DMS 273 treated with DMSO at 0.1 percent for 48 hours (cell line): ENCODE data around the gene GFI1B.
"Not testable (repeated sequence)": the region's sequence is repeated elsewhere in the genome, so short reads cannot be mapped to it uniquely, and the experiment has no call there.

Experiments used
- DNase-seq: peaks from one replicate; lab custom pipeline; 2025; lab: John Stamatoyannopoulos, UW

The GFI1B gene

GRCh38 chr9:133009906-133010582, 31.6 kb downstream of the GFI1B start:
- no peak for DNase-seq

DNA sequence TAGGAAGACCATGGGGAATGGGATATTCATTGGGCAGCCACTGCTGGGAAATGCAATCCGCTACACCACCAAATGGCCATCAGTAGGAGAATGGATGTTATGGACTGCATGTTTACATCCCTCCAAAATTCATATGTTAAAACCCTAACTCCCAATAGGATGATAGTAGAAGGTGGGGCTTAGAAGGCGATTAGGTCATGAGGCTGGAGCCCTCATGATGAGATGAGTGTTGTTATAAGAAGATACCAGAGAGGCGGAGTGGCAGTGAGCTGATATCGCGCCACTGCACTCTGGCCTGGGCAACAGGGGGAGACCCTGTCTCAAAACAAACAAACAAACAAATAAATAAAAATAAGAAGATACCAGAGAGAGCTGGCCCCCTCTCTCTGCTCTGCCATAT, 36.2 kb downstream of the GFI1B start:
- no peak for DNase-seq

DNA sequence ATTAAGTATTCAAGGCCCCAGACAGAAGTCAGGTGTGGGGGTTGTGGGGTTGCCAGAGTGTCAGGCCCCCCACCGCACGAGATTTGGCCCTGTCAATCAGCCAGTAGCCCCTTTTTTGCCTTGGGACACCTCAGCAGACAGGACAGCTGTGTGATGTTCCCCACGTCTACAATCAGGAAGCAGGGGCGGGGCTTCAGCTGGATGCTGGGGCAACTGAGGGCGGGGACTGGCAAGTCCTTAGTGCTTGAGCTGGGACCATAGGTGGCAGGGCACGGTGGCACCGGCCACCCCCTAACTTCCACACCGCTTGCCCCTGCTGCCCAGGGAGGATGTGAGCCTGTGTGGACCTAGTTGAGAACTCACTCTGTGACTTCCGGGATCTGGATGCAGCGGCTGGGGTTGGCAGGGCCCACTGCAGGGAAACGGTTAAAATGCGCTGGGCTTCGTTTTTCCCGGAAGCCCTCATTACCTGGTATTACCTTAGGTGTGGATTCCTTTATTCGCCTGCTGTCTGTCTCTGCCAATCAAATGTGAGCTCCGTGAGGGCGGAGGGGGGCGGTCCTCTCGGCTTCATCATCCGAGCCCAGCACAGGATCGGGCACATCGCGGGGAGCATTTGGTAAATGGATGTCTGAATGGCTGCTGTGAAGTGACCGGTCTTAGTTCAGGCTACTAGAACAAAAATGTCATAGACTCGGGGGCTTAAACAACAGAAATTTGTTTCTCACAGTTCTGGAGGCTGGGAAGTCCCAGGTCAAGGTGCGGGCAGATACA, 44.8 kb downstream of the GFI1B start:
- no peak for DNase-seq

DNA sequence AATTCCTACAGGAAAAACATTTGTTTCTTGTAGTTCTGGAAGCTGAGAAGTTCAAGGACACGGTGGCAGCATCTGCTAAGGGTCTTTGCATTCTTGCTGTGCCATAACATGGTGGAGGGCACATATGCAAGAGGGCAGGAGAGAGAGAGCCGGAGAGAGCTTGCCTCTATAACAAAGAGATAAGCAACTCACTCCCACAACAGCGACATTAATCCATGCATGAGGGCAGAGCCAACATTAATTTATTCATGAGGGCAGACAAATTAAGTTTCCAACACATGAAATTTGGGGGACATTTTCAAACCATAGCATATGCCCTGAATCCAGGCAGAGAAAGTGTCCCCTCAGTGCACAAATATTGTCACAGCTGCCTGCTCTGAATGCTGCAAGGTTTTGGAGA, 47.9 kb downstream of the GFI1B start:
- DNase-seq, result no peak

DNA sequence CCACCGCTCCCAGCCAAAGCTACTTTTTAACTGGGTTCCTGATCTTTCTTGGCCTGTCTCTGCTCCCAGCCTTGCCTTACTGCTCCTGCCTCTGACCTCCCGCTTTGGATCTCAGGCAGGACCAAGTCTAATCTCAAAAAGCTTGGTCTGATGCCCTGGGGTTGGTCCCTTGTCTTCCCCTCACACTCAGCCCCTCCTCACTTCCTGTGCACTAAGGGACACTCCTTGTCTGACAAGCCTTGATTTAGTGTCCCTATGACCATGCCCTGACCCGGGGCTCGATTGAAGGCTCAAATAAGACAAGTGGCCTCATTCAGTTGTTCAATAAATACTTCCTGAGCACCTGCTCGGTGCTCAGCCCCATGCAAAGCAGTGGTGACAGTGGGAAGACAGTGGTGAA, 48.6 kb downstream of the GFI1B start:
- DNase-seq, result no peak

- no peak for DNase-seq
Observed at GRCh38 chr9:133028221-133028620, 49.7 kb downstream of the GFI1B start.

GRCh38 chr9:133029994-133030316, 51.5 kb downstream of the GFI1B start:
- DNase-seq, result no peak

DNA sequence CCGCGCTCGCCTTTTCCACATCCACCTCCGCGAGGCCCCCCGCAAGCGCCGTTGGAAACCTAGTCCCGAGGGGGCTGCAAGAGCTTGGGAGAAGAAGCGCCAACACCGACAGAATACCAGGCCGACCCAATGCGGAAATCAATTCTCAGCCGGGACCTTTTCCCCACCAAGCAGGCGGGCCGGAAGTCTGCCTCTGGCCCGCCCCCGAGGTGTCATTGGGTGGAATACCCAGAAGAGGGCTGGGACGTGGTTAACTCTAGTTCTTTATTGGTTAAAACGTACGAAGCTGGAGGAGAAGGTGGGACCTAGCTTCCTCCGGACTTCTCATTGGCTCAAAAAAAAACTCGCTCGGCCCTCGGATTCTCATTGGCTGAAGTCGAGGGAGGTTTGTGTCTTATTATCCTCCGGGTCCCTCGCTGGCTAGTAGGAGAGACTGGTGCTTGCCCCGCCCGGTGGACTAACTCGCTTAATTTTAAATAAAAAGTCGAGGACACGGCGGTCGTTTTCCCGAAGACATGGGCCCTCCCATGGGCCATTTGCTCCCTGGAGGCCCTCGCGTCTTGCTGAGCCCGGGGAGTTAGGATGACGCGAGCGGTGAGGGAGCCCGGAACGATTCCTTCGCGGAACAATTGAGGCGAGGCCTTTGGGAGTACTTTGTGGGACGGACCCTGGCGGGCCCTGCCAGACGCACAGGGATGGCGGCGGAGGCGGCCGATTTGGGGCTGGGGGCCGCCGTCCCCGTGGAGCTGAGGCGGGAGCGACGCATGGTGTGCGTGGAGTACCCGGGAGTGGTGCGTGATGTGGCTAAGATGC, 52.0 kb downstream of the GFI1B start, which contains the start of gene GTF3C5:
GTF3C5 (plus strand) TSS at position 681 of the 813 bp plus-strand sequence; CDS start at position 696, 15 bp downstream.
- peak; percentile 98 for DNase-seq

DNA sequence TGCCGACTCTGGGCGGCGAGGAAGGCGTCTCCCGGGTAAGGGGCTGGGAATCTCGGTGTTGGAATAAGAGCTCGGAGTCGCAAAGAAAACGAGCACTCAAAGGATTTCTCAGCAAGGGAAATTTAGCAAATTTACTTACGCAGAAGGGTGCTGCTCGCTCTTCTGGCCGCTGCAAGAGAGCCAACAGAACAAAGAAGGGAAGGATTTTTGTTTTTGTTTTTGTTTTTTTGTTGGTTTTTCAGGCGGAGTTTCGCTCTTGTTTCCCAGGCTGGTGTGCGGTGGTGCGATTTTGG, 52.6 kb downstream of the GFI1B start:
- DNase-seq, result no peak

GRCh38 chr9:133031496-133031911, 53.0 kb downstream of the GFI1B start:
- no peak for DNase-seq

GRCh38 chr9:133032171-133032570, 53.7 kb downstream of the GFI1B start:
- DNase-seq, result no peak

DNA sequence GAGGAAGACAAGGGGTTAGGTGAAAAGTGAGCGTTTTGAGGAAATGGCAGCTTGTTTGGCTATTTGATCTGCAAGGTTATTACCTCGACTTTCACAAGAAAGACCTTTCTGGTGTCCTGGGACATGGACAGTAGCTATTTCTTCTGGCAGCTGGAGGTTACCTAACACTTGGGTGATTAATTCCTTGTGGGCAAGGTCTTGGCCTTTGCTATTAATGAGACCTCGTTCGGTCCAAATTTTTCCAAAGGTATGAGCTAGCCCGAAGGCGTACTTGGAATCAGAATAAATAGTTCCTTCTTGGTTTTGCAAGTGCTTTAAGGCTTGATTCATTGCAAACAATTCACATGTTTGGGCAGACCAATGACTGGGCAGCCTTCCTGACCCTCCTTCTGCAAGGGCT, 57.2 kb downstream of the GFI1B start:
- no peak for DNase-seq

DNA sequence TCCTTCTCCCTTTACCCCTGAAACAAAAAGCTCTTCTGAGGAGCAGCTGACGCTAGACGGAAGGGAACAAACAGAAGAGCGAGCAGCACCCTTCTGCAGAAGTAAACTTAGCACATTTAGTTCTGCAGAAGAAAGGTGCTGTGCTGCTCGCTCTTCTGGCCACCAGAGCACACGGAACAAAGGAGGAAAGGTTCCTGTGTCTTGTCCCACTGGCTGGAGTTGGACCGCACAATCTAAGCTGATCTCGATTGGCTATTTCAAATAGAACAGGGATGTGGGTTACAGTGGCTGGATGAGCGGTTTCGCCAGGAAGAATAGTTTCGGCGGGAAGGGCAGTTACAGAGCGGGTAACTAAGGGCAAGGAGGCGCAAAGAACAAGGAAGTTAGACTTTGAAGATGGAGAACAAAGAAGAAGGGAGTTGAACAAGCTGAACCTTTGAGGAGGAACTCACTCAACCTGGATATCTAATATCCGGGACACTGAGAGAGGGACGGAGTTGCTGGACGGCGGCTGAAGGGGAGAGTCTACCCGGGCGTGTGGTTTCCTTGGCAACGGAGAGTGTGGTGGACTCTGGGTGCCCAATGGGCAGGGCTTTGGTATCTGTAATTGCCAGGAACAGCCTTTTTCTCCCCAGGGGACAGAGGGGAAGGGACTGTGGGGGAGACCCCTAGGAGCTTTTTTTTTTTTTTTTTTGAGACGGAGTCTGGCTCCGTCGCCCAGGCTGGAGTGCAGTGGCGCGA, 59.5 kb downstream of the GFI1B start:
- DNase-seq, result no peak

DNA sequence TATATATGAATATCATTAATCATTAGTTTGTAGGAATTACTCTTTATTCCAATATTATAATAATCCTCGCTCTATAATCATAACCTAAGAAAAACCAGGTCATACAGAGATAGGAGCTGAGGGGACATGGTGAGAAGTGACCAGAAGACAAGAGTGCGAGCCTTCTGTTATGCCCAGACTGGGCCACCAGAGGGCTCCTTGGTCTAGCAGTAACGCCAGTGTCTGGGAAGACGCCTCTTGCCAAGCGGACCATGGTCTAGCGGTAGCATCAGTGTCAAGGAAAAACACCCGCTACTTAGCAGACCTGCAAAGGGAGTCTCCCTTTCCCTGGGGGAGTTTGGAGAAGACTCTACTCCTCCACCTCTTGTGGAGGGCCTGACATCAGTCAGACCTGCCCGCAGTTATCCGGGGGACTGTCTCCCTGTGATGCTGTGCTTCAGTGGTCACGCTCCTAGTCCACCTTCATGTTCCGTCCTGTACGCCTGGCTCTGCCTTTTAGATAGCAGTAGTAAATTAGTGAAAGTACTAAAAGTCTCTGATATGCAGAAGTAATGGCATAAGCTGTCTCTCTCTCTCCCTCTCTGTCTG, 62.5 kb downstream of the GFI1B start:
- not testable (repeated sequence) for DNase-seq
